GM12878 (cell line): Measurements from ENCODE around the gene PCDHGB5. TPM values are rescaled to one million over a fixed set of nuclear protein-coding genes. Genes with fewer than 3 reads are reported as not detected.

Source experiments
- ATAC-seq: fragments of 200-7000 bp; cut with Tn5 transposase; 3 replicates; pipeline ENCODE4 v1.9.1; 2020; ENCODE audit warnings: mild to moderate bottlenecking, moderate library complexity
- BruUV-seq: library from RNA; stranded (reverse); fragments of 400-500 nt; replicated peaks from 2 replicates; lab custom pipeline; 2021; lab: Mats Ljungman, UMichigan
- CTCF ChIA-PET: fragments of 300-600 bp; sonication (Branson Sonifier 250); formaldehyde crosslinking; extraction: SDS; loops from one replicate; lab custom pipeline; 2021; ENCODE audit warnings: inconsistent platforms; lab: Yijun Ruan, JAX
- POLR2A ChIA-PET: fragments of 350-600 bp; formaldehyde crosslinking; extraction: SDS; loops from one replicate; lab custom pipeline; 2021; ENCODE audit warnings: inconsistent platforms; lab: Charles Lee
- RAD21 ChIA-PET: fragments of 300-600 bp; sonication (Branson Sonifier 250); formaldehyde crosslinking; loops from one replicate; lab custom pipeline; 2023; ENCODE audit warnings: antibody characterized with exemption; ENCODE audit not compliant: unreplicated experiment; lab: Charles Lee
- SMC1A ChIA-PET: fragments of 300-600 bp; sonication (Branson Sonifier 250); formaldehyde crosslinking; loops from one replicate; lab custom pipeline; 2023; ENCODE audit not compliant: unreplicated experiment, uncharacterized antibody; lab: Charles Lee
- DNase-seq: peaks from one replicate; pipeline ENCODE4 v3.0.0-alpha.2; 2011; ENCODE audit warnings: low read depth, low spot score
- FAIRE-seq: peaks from 3 replicates; lab custom pipeline; 2011; peaks lifted over from hg19 to GRCh38; lab: Jason Lieb, UNC
- H2AFZ ChIP-seq: 2 replicates; pipeline ENCODE4 v1.6.0; 2011; ENCODE audit warnings: low read depth, low read length, control low read depth; ENCODE audit not compliant: control insufficient read depth
- H3K27ac ChIP-seq: 2 replicates; pipeline ENCODE4 v1.5.1; 2011; ENCODE audit warnings: control low read depth; ENCODE audit not compliant: control insufficient read depth, insufficient read depth
- H3K27me3 ChIP-seq, 2 experiments: replicated peaks in 1 of 2; 2 replicates each; pipeline versions ENCODE4 v1.6.0 to v1.6.1; 2011; ENCODE audit warnings: low read length in 1 of 2; ENCODE audit not compliant: control insufficient read depth in 2 of 2, insufficient read depth in 2 of 2
- H3K36me3 ChIP-seq, 2 experiments: 2 replicates each; pipeline ENCODE4 v1.5.1; 2011; ENCODE audit warnings: low read length in 1 of 2; ENCODE audit not compliant: control insufficient read depth in 2 of 2, insufficient read depth in 2 of 2
- H3K4me1 ChIP-seq: 2 replicates; pipeline ENCODE4 v1.6.1; 2011; ENCODE audit warnings: mild to moderate bottlenecking, low read length, moderate library complexity, mixed read lengths; ENCODE audit not compliant: control insufficient read depth, insufficient read depth
- H3K4me2 ChIP-seq: 2 replicates; pipeline ENCODE4 v1.6.0; 2011; ENCODE audit warnings: control low read depth; ENCODE audit not compliant: control insufficient read depth, insufficient read depth
- H3K4me3 ChIP-seq: fragments of 200-600 bp; sonication (generic); 2 replicates; pipeline ENCODE4 v1.5.1; 2016
- H3K79me2 ChIP-seq: 2 replicates; pipeline ENCODE4 v1.6.0; 2011; ENCODE audit warnings: low read length; ENCODE audit not compliant: control insufficient read depth, insufficient read depth
- H3K9ac ChIP-seq: 2 replicates; pipeline ENCODE4 v1.8.0; 2011; ENCODE audit warnings: low read length, control low read depth, mixed read lengths; ENCODE audit not compliant: control insufficient read depth, insufficient read depth
- H3K9me3 ChIP-seq: replicated peaks from 3 replicates; pipeline ENCODE4 v1.5.1; 2011; ENCODE audit warnings: mild to moderate bottlenecking, low read length; ENCODE audit not compliant: control insufficient read depth, insufficient read depth
- H4K20me1 ChIP-seq: 2 replicates; pipeline ENCODE4 v1.6.0; 2011; ENCODE audit not compliant: control insufficient read depth, insufficient read depth
- GABPA ChIP-seq: IDR thresholded peaks from 2 replicates; pipeline ENCODE4 v1.6.1; 2014; ENCODE audit warnings: antibody characterized with exemption, low read depth, mild to moderate bottlenecking, inconsistent platforms
- IRF4 ChIP-seq: IDR thresholded peaks from 2 replicates; pipeline ENCODE4 v1.6.1; 2011; ENCODE audit warnings: low read depth, low read length
- KAT2A ChIP-seq: conservative IDR thresholded peaks from 2 replicates; pipeline ENCODE4 v1.6.1; 2011; ENCODE audit warnings: low read depth, low read length; ENCODE audit not compliant: control insufficient read depth
- POLR2A ChIP-seq: IDR thresholded peaks from 2 replicates; pipeline ENCODE4 v1.6.1; 2011; ENCODE audit warnings: low read depth, mild to moderate bottlenecking, low read length
- RUNX3 ChIP-seq: IDR thresholded peaks from 2 replicates; pipeline ENCODE4 v1.6.1; 2012; ENCODE audit warnings: low read length, inconsistent platforms
- SREBF1 ChIP-seq: IDR thresholded peaks from 2 replicates; pipeline ENCODE4 v1.6.1; 2012; ENCODE audit warnings: mild to moderate bottlenecking, low read length
- WGBS: methylation state at CpG from one replicate; pipeline ENCODE4 v1.1.6; 2016; ENCODE audit warnings: low lambda C conversion rate; ENCODE audit not compliant: insufficient replicate concordance, insufficient coverage; ENCODE audit errors: missing lambda C conversion rate; 5-methylcytosine and 5-hydroxymethylcytosine counted together
- in situ Hi-C: fragments of 300-500 bp; cut with MboI; formaldehyde crosslinking; loops from 9 replicates; pipeline ENCODE4 v1.14.3; 2018; ENCODE audit warnings: mixed read lengths
- intact Hi-C: fragments of 100-400 bp; cut with micrococcal nuclease; formaldehyde crosslinking; loops from one replicate; pipeline ENCODE4 v1.14.2; 2022; ENCODE audit not compliant: unreplicated experiment
- polyA plus RNA-seq, 11 experiments: library from polyadenylated mRNA; depleted of rRNA in 4 of 11; unstranded in 6 of 11; stranded (reverse) in 5 of 11; fragments of >200 nt; fragmentation: Nextera tagmentation in 4 of 11; fragmentation: Illumina TruSeq in 1 of 11; extraction: Ambion mirVana in 4 of 11; extraction: Trizol in 1 of 11; gene quantifications; 1 replicate in 1 of 11; 2 replicates in 10 of 11; pipeline versions ENCODE4 v1.2.1 to v1.2.3, GENCODE V29; 2011 to 2016; ENCODE audit warnings: inconsistent platforms in 2 of 11, missing spikeins in 2 of 11, low read depth in 1 of 11
- total RNA-seq, 4 experiments: library from RNA; depleted of rRNA in 3 of 4; stranded (reverse); fragments of >200 nt in 3 of 4; fragmentation: Illumina TruSeq in 1 of 4; extraction: Trizol in 1 of 4; gene quantifications; 2 replicates each; pipeline versions ENCODE4 v1.2.1 to v1.2.3, GENCODE V29; 2013 to 2021
- TF ChIP-seq, protein P1 (sequence below): fragments of 450-650 bp; IDR thresholded peaks from 2 replicates; pipeline ENCODE4 v1.6.1; 2017; ENCODE audit warnings: mild to moderate bottlenecking
- TF ChIP-seq, protein P2 (sequence below): IDR thresholded peaks from 2 replicates; pipeline ENCODE4 v1.6.1; 2011; ENCODE audit warnings: mild to moderate bottlenecking, low read depth, low read length, moderate library complexity; ENCODE audit not compliant: insufficient replicate concordance

The PCDHGB5 gene
- total and polyA plus RNA-seq, 10 of the 15 experiments (the other 5 are each of a cell fraction or from before 2014, with no cell fraction given), result 0.02 to 2.3 (median 1.3) TPM; not detected in 1

DNA sequence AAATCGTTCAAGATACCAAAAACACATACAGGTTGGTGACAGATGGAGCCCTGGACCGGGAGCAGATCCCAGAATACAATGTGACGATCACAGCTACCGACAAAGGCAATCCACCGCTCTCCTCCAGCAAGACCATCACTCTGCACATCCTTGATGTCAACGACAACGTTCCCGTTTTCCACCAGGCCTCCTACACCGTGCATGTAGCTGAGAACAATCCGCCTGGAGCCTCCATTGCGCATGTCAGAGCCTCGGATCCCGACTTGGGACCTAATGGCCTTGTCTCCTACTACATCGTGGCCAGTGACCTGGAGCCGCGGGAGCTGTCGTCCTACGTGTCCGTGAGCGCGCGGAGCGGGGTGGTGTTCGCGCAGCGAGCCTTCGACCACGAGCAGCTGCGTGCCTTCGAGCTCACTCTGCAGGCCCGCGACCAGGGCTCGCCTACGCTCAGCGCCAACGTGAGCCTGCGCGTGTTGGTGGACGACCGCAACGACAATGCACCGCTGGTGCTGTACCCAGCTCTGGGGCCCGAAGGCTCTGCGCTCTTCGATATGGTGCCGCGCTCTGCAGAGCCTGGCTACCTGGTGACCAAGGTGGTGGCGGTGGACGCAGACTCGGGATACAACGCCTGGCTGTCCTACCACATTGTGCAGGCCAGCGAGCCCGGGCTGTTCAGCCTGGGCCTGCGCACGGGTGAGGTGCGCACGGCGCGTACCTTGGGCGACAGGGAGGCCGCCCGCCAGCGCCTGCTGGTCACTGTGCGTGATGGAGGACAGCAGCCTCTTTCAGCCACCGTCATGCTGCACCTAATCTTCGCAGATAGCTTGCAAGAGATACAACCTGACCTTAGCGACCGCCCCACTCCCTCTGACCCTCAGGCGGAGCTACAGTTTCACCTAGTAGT, 25.9 kb upstream of the PCDHGB5 start:
- intact Hi-C loops, result no loop called here
- no peaks in the 10 kb centered on the region for H3K4me1 ChIP-seq
- ATAC-seq, result no peak
- H3K4me3 ChIP-seq, result no peak overlapping the region
- POLR2A ChIA-PET, result no interaction called here
- BruUV-seq, result no TSS peak
- no peak overlapping the region for H3K9ac ChIP-seq
- no peak for DNase-seq
- no peak overlapping the region for H2AFZ ChIP-seq
- H3K4me2 ChIP-seq, result no peak overlapping the region
- in situ Hi-C loops, result no loop called here
- H4K20me1 ChIP-seq, result no peaks in the 10 kb centered on the region
- no peaks in the 10 kb centered on the region for H3K79me2 ChIP-seq
- CTCF ChIA-PET, result interaction anchor here (1.7 to 3.2 kb wide), 5 partner anchors 29 to 195 kb away, joined by 4 to 40 read pairs (median 18); partner anchors contain the start of genes PCDHGA10 and TAF7
- no peak for FAIRE-seq
- WGBS, result 88% methylated on average over 52 of the region's 69 CpGs
- H3K36me3 ChIP-seq, result no peaks in the 10 kb centered on the region
- SMC1A ChIA-PET, result interaction anchor here (2.6 kb wide), 1 partner anchor 192 kb away, joined by 17 read pairs; no protein-coding TSS in a partner anchor
- H3K27me3 ChIP-seq, result no peaks in the 10 kb centered on the region
- peaks cover 17% of the 10 kb centered on the region; the same call in 2 of the 3 replicates for H3K9me3 ChIP-seq
- no peak overlapping the region for H3K27ac ChIP-seq
- RAD21 ChIA-PET, result interaction anchor here (1.3 to 2.4 kb wide), 2 partner anchors 41 to 192 kb away, joined by 5 to 24 read pairs; partner anchors contain the start of gene PCDHGA10
- no peak for TF ChIP-seq RUNX3
- TF ChIP-seq POLR2A, result no peak
- TF ChIP-seq KAT2A, result no peak
- TF ChIP-seq, protein P1, sequence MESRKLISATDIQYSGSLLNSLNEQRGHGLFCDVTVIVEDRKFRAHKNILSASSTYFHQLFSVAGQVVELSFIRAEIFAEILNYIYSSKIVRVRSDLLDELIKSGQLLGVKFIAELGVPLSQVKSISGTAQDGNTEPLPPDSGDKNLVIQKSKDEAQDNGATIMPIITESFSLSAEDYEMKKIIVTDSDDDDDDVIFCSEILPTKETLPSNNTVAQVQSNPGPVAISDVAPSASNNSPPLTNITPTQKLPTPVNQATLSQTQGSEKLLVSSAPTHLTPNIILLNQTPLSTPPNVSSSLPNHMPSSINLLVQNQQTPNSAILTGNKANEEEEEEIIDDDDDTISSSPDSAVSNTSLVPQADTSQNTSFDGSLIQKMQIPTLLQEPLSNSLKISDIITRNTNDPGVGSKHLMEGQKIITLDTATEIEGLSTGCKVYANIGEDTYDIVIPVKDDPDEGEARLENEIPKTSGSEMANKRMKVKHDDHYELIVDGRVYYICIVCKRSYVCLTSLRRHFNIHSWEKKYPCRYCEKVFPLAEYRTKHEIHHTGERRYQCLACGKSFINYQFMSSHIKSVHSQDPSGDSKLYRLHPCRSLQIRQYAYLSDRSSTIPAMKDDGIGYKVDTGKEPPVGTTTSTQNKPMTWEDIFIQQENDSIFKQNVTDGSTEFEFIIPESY, result no peak
- TF ChIP-seq SREBF1, result no peak
- TF ChIP-seq, protein P2, sequence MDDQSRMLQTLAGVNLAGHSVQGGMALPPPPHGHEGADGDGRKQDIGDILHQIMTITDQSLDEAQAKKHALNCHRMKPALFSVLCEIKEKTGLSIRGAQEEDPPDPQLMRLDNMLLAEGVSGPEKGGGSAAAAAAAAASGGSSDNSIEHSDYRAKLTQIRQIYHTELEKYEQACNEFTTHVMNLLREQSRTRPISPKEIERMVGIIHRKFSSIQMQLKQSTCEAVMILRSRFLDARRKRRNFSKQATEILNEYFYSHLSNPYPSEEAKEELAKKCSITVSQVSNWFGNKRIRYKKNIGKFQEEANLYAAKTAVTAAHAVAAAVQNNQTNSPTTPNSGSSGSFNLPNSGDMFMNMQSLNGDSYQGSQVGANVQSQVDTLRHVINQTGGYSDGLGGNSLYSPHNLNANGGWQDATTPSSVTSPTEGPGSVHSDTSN, result no peak
- TF ChIP-seq IRF4, result no peak
- no peak for TF ChIP-seq GABPA
